Uterus (tissue), 2 donors: ENCODE measurements around the gene NT5C2.

Experiments used
- POLR2A ChIP-seq, 2 donors: fragments of 450-650 bp; IDR thresholded peaks; one replicate each; pipeline ENCODE4 v1.6.1; 2016; ENCODE audit warnings: antibody characterized with exemption in 2 of 2, mild to moderate bottlenecking in 1 of 2, moderate library complexity in 1 of 2
- TF ChIP-seq, protein P1 (sequence below), 4 experiments: fragments of 200-600 bp in 2 of 4; fragments of 450-650 bp in 2 of 4; sonication (generic) in 2 of 4; IDR thresholded peaks; one replicate each; pipeline ENCODE4 v1.5.1; 2016 to 2019; ENCODE audit warnings: antibody characterized with exemption in 4 of 4, mild to moderate bottlenecking in 2 of 4, moderate library complexity in 1 of 4

DNA sequence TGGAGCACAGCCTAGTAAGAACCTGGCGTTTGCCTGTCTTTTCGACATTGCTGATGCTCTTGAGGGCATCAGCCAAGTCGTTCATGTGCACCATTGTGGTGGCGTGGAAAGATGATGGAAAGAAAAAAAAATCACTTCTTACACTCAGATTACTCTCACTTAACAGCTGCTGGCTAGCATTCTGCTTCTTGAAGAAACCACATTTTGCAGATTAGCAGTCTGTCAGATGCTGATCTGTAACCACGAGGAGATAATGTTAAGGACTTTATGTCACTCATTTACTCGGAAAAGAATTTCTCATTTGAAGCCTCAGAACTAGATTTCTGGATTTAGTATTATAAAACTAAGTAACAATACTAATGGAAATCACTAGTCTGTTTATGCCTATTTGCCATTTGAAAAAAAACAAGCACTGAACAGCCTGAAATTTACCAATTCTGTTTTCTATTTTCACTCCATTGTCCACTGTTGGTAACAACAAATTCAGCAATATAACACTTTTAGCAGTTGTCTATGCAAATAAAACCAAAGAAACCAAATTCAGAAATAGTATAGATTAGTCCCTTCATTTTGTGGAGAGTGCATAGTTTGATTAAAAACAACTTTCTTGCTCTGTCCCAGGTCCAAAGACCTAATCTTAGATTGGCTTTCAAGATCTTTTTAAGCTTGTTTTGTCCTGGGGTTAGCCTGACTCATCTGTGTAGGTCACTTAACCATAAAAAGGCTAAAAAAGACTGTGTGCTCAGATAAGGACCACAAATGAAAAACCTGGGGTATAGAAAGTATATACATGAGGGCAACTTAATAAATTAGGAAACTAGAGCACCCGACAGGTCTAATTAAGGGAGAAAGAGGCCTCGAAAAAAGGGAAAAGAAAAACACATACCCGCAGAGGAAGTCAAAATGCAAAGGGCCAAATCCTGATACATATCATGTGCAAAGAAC, 67.5 kb downstream of the NT5C2 start:
- TF ChIP-seq, protein P1, sequence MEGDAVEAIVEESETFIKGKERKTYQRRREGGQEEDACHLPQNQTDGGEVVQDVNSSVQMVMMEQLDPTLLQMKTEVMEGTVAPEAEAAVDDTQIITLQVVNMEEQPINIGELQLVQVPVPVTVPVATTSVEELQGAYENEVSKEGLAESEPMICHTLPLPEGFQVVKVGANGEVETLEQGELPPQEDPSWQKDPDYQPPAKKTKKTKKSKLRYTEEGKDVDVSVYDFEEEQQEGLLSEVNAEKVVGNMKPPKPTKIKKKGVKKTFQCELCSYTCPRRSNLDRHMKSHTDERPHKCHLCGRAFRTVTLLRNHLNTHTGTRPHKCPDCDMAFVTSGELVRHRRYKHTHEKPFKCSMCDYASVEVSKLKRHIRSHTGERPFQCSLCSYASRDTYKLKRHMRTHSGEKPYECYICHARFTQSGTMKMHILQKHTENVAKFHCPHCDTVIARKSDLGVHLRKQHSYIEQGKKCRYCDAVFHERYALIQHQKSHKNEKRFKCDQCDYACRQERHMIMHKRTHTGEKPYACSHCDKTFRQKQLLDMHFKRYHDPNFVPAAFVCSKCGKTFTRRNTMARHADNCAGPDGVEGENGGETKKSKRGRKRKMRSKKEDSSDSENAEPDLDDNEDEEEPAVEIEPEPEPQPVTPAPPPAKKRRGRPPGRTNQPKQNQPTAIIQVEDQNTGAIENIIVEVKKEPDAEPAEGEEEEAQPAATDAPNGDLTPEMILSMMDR (IDR thresholded peaks at IDR 0.05) = no peak
- no peak for TF ChIP-seq POLR2A (IDR thresholded peaks at IDR 0.05)
